Sigmoid colon (tissue), 7 donors: ENCODE data around the gene POLR3E. TPM values are rescaled to one million over a fixed set of nuclear protein-coding genes. Genes with fewer than 3 reads are reported as not detected.
A peak's percentile ranks its signal among the peaks of the same experiment; 100 is the strongest.

ENCODE experiments used
- DNase-seq: peaks from one replicate; pipeline ENCODE4 v3.0.0-alpha.2; 2019
- H3K27ac ChIP-seq, 4 donors: fragments of 200-600 bp; sonication (generic); one replicate each; pipeline ENCODE4 v1.5.1; 2016 to 2019; ENCODE audit warnings: mild to moderate bottlenecking in 1 of 4
- H3K27me3 ChIP-seq, 3 donors: fragments of 200-600 bp; sonication (generic); one replicate each; pipeline ENCODE4 v1.5.1; 2019; ENCODE audit warnings: mild to moderate bottlenecking in 1 of 3
- H3K36me3 ChIP-seq, 4 donors: fragments of 200-600 bp; sonication (generic); one replicate each; pipeline ENCODE4 v1.5.1; 2016 to 2019
- H3K4me1 ChIP-seq, 4 donors: fragments of 200-600 bp; sonication (generic); one replicate each; pipeline ENCODE4 v1.5.1; 2017 to 2019
- H3K4me3 ChIP-seq, 4 donors: fragments of 200-600 bp; sonication (generic); one replicate each; pipeline ENCODE4 v1.5.1; 2017 to 2019; ENCODE audit warnings: mild to moderate bottlenecking in 2 of 4, moderate library complexity in 1 of 4
- H3K9me3 ChIP-seq, 4 donors: fragments of 200-600 bp in 3 of 4; sonication (generic) in 3 of 4; one replicate each; pipeline versions ENCODE4 v1.5.1 to v1.6.1; 2013 to 2019
- CTCF ChIP-seq, 4 experiments: fragments of 450-650 bp in 3 of 4; fragments of 200-600 bp in 1 of 4; IDR thresholded peaks; one replicate each; pipeline ENCODE4 v1.5.1; 2016 to 2019; ENCODE audit warnings: antibody characterized with exemption in 4 of 4, mild to moderate bottlenecking in 3 of 4, moderate library complexity in 2 of 4
- EP300 ChIP-seq, 4 donors: sonication (generic); formaldehyde crosslinking; IDR thresholded peaks; one replicate each; pipeline ENCODE4 v1.6.1; 2017; ENCODE audit warnings: antibody characterized with exemption in 4 of 4
- POLR2A ChIP-seq, 2 donors: fragments of 450-650 bp; IDR thresholded peaks; one replicate each; pipeline ENCODE4 v1.6.1; 2016; ENCODE audit warnings: antibody characterized with exemption in 2 of 2, mild to moderate bottlenecking in 2 of 2, moderate library complexity in 2 of 2
- POLR2AphosphoS5 ChIP-seq, 4 donors: sonication (generic); formaldehyde crosslinking; IDR thresholded peaks; one replicate each; pipeline ENCODE4 v1.6.1; 2017; ENCODE audit warnings: antibody characterized with exemption in 4 of 4
- WGBS, 2 donors: extraction: QIAGEN DNeasy Blood & Tissue Kit; methylation state at CpG; one replicate each; pipeline ENCODE4 v1.1.7; 2013; 5-methylcytosine and 5-hydroxymethylcytosine counted together
- intact Hi-C: fragments of 100-400 bp; cut with DNase I; formaldehyde crosslinking; loops from one replicate; pipeline ENCODE4 v1.15.1; 2023
- polyA plus RNA-seq, 3 donors: library from polyadenylated mRNA; stranded (reverse); fragments of 200-250 nt; gene quantifications; one replicate each; pipeline ENCODE4 v1.2.3, GENCODE V29; 2013
- total RNA-seq, 4 donors: library from RNA; depleted of rRNA; stranded (reverse); fragments of >200 nt; gene quantifications; one replicate each; pipeline ENCODE4 v1.1.0, GENCODE V29; 2016
- donor health status: healthy with polysubstance abuse.
- donor health status: Bipolar disorder and iron deficiency.
- donor health status: healthy.

The POLR3E gene
- total and polyA plus RNA-seq, 7 donors, result 10.6 to 68.7 (median 39.3) TPM

GRCh38 chr16:22302776-22303363 lies 5.7 kb downstream of the POLR3E start:
- no peak overlapping the region for H3K4me3 ChIP-seq
- no peak overlapping the region for H3K27ac ChIP-seq
- no peak for DNase-seq
- TF ChIP-seq POLR2A (IDR thresholded peaks at IDR 0.05), result no peak
- no peak for TF ChIP-seq POLR2AphosphoS5 (IDR thresholded peaks at IDR 0.05)
- no peak for TF ChIP-seq CTCF (IDR thresholded peaks at IDR 0.05)
- no peak for TF ChIP-seq EP300 (IDR thresholded peaks at IDR 0.05)
- peaks cover 0 to 59% (median 23%) of the 10 kb centered on the region in 4 donors for H3K36me3 ChIP-seq
- intact Hi-C loops, result no loop called here
- no peaks in the 10 kb centered on the region for H3K27me3 ChIP-seq
- no peaks in the 10 kb centered on the region for H3K9me3 ChIP-seq
- H3K4me1 ChIP-seq, result peaks cover 0 to 29% (median 20%) of the 10 kb centered on the region in 4 donors
- WGBS, 2 donors, result 94 to 96% methylated on average over 12 of the region's 12 CpGs

- 97 to 98% methylated on average over 4 of the region's 4 CpGs for whole genome bisulfite sequencing, 2 donors
Observed at GRCh38 chr16:22304411-22304810, 7.2 kb downstream of the POLR3E start.

DNA sequence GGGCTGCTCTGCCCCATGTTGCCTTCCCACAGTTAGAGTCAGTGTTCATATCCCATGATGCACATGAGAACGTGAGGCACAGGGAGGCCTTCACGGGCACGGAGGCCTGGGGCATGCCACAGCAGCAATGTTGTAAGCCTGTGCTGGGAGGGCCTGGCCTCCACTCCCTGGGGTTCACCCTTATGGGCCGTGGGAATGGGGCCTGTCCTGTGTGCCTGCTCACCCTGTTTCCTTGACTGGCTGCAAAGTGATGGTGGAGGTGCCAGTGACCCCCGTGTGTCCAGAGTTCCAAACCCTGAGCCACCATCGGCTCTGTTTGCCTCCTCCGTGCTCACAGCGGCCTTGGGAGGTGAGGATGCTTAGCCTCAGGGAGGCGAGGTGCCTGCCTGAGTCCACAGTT lies 9.6 kb downstream of the POLR3E start:
- Histone ChIP-seq H3K36me3 (peaks cover 15 to 98% (median 44%) of the 10 kb centered on the region in 4 donors), H3K4me3 (no peak overlapping the region), H3K27me3 (no peaks in the 10 kb centered on the region), H3K9me3 (no peaks in the 10 kb centered on the region), H3K4me1 (no peaks in the 10 kb centered on the region), H3K27ac (no peak overlapping the region)
- TF ChIP-seq POLR2AphosphoS5 (IDR thresholded peaks at IDR 0.05) (no peak), CTCF (IDR thresholded peaks at IDR 0.05) (no peak), POLR2A (IDR thresholded peaks at IDR 0.05) (no peak), EP300 (IDR thresholded peaks at IDR 0.05) (no peak)
- intact Hi-C loops, result no loop called here
- 93 to 94% methylated on average over 9 of the region's 9 CpGs for WGBS, 2 donors
- DNase-seq, result no peak

More at GRCh38 chr16:22304411-22304810, 7.2 kb downstream of the POLR3E start:
- H3K27me3 ChIP-seq, result no peaks in the 10 kb centered on the region
- TF ChIP-seq CTCF (IDR thresholded peaks at IDR 0.05), result no peak
- TF ChIP-seq EP300 (IDR thresholded peaks at IDR 0.05), result no peak
- TF ChIP-seq POLR2AphosphoS5 (IDR thresholded peaks at IDR 0.05), result no peak
- no peak for TF ChIP-seq POLR2A (IDR thresholded peaks at IDR 0.05)
- peaks cover 6 to 74% (median 34%) of the 10 kb centered on the region in 4 donors for H3K36me3 ChIP-seq
- no peaks in the 10 kb centered on the region for H3K9me3 ChIP-seq
- no peak overlapping the region for H3K27ac ChIP-seq
- H3K4me1 ChIP-seq, result peaks cover 0 to 16% (median 12%) of the 10 kb centered on the region in 4 donors
- intact Hi-C loops, result no loop called here
- H3K4me3 ChIP-seq, result no peak overlapping the region
- no peak for DNase-seq

DNA sequence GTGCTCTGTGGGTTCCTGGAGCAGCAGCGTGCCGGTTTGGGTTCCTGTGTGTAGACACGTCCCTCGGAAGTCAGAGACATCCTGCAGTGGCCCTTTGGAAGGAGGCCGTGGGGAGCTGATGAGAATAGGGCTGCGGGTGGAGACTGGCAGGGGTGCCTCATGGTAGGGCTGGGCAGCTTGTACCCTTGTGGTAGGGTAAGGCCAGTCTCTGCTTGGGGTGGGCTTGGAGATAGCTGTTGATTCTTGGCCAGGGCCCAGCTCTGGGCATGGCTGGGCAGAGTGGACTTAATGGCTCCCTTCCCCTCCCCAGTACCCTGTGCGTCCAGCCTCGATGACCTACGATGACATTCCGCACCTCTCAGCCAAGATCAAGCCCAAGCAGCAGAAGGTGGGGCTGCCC lies 10.6 kb downstream of the POLR3E start:
- 96% methylated on average over 10 of the region's 10 CpGs for WGBS, 2 donors
- TF ChIP-seq POLR2A (IDR thresholded peaks at IDR 0.05), result no peak
- TF ChIP-seq POLR2AphosphoS5 (IDR thresholded peaks at IDR 0.05), result no peak
- TF ChIP-seq CTCF (IDR thresholded peaks at IDR 0.05), result no peak
- no peak for TF ChIP-seq EP300 (IDR thresholded peaks at IDR 0.05)
- Histone ChIP-seq H3K9me3 (no peaks in the 10 kb centered on the region), H3K4me3 (no peak overlapping the region), H3K27ac (no peak overlapping the region), H3K27me3 (no peaks in the 10 kb centered on the region), H3K4me1 (no peaks in the 10 kb centered on the region), H3K36me3 (peaks cover 18 to 98% (median 51%) of the 10 kb centered on the region in 4 donors)
- intact Hi-C loops, result no loop called here
- DNase-seq, result peak; percentile 58
